Measurements from ENCODE around the gene SHB.

Gene SHB

DNA sequence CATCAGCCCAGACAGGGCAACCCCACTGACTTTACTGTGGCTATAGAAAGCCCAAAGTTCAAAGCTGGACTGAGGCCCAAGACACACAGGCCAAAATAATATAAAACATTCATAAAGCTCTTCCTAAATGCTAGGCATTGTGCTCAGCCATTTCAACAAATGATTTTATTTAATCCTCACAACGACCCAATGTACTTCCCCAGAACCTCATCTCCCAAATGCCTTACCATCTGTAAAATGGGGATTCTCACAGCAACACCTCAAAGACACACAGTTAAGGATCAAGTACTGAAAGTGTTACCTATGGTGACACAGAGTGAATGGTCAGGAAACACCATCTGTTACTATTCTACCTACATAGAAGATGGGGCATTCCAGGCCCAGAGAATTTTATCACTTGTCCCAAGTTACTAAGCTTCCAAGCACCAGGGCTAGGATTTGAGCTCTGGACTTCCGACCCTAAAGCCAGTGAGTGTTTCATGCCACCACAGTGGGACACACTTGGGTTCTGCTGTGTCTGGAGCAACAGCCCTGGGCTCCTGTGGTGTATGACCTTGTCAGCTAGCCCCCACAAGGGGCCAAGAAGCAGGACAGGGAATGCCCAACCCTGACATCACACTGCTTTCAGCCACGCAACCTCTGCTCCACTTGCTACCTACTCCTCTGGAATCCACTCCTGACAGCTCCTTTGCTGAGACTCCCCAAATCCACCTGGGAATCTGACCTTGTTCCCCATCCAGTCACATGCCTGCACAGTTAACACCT, 15.1 kb downstream of the SHB start:
- Histone ChIP-seq H3K14ac (ENCODE audit: low read length) (no peak overlapping the region), H3K4me3 (ENCODE audit: low read length in 2 of 2) (no peak overlapping the region), H2BK15ac (ENCODE audit: low read length) (no peak overlapping the region), H4K8ac (ENCODE audit: low read depth, low read length) (no peak overlapping the region), H3K27me3 (ENCODE audit: control insufficient read depth in 3 of 3, insufficient read depth in 3 of 3, low read depth in 1 of 3, low read length in 3 of 3) (no peaks in the 10 kb centered on the region), H3K18ac (ENCODE audit: low read length) (no peak overlapping the region), H4K91ac (ENCODE audit: low read depth, low read length, poor library complexity) (no peak overlapping the region), H3K9me3 (replicated peaks in 1 of 2; ENCODE audit: control insufficient read depth in 2 of 2, insufficient read depth in 1 of 2, low read depth in 1 of 2, low read length in 2 of 2) (no peaks in the 10 kb centered on the region), H2BK5ac (ENCODE audit: low read length) (no peak overlapping the region), H3K79me1 (ENCODE audit: low read depth, low read length) (no peaks in the 10 kb centered on the region), H3K9ac (ENCODE audit: low read depth, low read length, poor library complexity) (peak overlapping the region; percentile 4), H2BK12ac (ENCODE audit: low read length) (no peak overlapping the region), H2BK120ac (ENCODE audit: low read depth, low read length) (no peak overlapping the region), H3K4me1 (ENCODE audit: control insufficient read depth in 2 of 2, insufficient read depth in 1 of 2, low read depth in 1 of 2, low read length in 2 of 2) (peaks cover 0 to 4% of the 10 kb centered on the region in 2 donors), H3K23ac (ENCODE audit: low read depth, low read length, poor library complexity) (no peak overlapping the region), H3K4me2 (ENCODE audit: insufficient read depth, low read length, poor library complexity, severe bottlenecking) (no peak overlapping the region), H3K27ac (replicated peaks; ENCODE audit: low read length) (no peak overlapping the region), H2AFZ (ENCODE audit: low read length) (no peak overlapping the region), H3K36me3 (replicated peaks in 1 of 2; ENCODE audit: control insufficient read depth in 2 of 2, insufficient read depth in 2 of 2, low read length in 2 of 2) (no peaks in the 10 kb centered on the region), H3K4ac (ENCODE audit: low read length) (no peak overlapping the region), H2AK5ac (ENCODE audit: low read depth, low read length) (no peak overlapping the region)
- no peak for DNase-seq (ENCODE audit: low spot score)
- no CpG with 5 or more reads among the region's 3 CpGs for WGBS, 2 donors (ENCODE audit: extremely low coverage in 2 of 2, insufficient read length in 2 of 2, insufficient replicate concordance in 1 of 2)

DNA sequence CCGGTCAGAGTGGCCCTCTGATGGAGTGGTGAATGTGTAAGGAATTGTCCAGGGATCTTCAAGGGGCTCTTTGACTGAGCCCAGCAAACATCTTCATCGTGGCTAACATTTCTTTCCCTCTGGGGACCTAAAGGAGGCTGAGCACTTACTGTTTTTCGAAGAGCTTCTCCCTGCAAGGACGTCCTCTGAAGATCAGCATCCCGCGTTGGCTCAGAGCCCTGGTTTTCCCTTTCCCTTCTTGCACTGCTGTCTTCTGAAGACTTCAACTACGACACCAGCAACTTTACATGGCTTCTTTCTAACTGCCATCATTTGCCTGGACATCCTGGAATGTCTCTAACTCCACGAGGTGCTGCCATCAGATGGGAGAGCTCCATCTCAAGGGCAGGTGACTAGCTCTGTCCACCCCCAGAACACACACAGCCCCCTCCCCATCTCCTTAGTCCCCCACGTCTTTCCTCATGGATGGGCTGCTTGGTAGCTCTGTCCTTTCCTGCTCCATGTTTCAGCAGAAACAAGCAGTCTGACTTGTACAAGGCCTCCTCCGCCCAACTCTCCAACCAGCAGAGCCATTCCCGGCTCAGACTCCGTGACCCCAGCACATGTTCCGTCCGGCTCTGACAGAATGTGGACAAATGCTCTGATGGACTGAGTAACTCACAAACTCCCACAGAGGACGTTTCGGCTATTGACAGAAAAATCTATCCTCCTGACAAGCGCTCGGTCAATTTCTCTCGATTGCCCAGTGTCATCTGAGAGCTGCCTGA, 17.1 kb downstream of the SHB start:
- peak overlapping the region; percentile 35 for H2BK15ac ChIP-seq (ENCODE audit: low read length)
- peak overlapping the region; percentile 42 for H3K18ac ChIP-seq (ENCODE audit: low read length)
- H2BK5ac ChIP-seq (ENCODE audit: low read length): no peak overlapping the region
- DNase-seq (ENCODE audit: low spot score): no peak
- H3K23ac ChIP-seq (ENCODE audit: low read depth, low read length, poor library complexity): no peak overlapping the region
- H4K8ac ChIP-seq (ENCODE audit: low read depth, low read length): no peak overlapping the region
- H3K79me1 ChIP-seq (ENCODE audit: low read depth, low read length): no peaks in the 10 kb centered on the region
- no peak overlapping the region for H3K4ac ChIP-seq (ENCODE audit: low read length)
- H3K27ac ChIP-seq (replicated peaks; ENCODE audit: low read length): no peak overlapping the region
- no CpG with 5 or more reads among the region's 19 CpGs for WGBS, 2 donors (ENCODE audit: extremely low coverage in 2 of 2, insufficient read length in 2 of 2, insufficient replicate concordance in 1 of 2)
- H2AFZ ChIP-seq (ENCODE audit: low read length): no peak overlapping the region
- H3K9me3 ChIP-seq (replicated peaks in 1 of 2; ENCODE audit: control insufficient read depth in 2 of 2, insufficient read depth in 1 of 2, low read depth in 1 of 2, low read length in 2 of 2): no peaks in the 10 kb centered on the region
- no peak overlapping the region for H3K14ac ChIP-seq (ENCODE audit: low read length)
- no peak overlapping the region for H4K91ac ChIP-seq (ENCODE audit: low read depth, low read length, poor library complexity)
- H2AK5ac ChIP-seq (ENCODE audit: low read depth, low read length): peak overlapping the region; percentile 49
- no peaks in the 10 kb centered on the region for H3K36me3 ChIP-seq (replicated peaks in 1 of 2; ENCODE audit: control insufficient read depth in 2 of 2, insufficient read depth in 2 of 2, low read length in 2 of 2)
- no peak overlapping the region for H3K4me3 ChIP-seq (ENCODE audit: low read length in 2 of 2)
- H2BK12ac ChIP-seq (ENCODE audit: low read length): no peak overlapping the region
- no peak overlapping the region for H3K4me2 ChIP-seq (ENCODE audit: insufficient read depth, low read length, poor library complexity, severe bottlenecking)
- no peak overlapping the region for H3K9ac ChIP-seq (ENCODE audit: low read depth, low read length, poor library complexity)
- no peak overlapping the region for H2BK120ac ChIP-seq (ENCODE audit: low read depth, low read length)
- H3K4me1 ChIP-seq (ENCODE audit: control insufficient read depth in 2 of 2, insufficient read depth in 1 of 2, low read depth in 1 of 2, low read length in 2 of 2): peaks cover 9 to 11% of the 10 kb centered on the region in 2 donors
- H3K27me3 ChIP-seq (ENCODE audit: control insufficient read depth in 3 of 3, insufficient read depth in 3 of 3, low read depth in 1 of 3, low read length in 3 of 3): no peaks in the 10 kb centered on the region

DNA sequence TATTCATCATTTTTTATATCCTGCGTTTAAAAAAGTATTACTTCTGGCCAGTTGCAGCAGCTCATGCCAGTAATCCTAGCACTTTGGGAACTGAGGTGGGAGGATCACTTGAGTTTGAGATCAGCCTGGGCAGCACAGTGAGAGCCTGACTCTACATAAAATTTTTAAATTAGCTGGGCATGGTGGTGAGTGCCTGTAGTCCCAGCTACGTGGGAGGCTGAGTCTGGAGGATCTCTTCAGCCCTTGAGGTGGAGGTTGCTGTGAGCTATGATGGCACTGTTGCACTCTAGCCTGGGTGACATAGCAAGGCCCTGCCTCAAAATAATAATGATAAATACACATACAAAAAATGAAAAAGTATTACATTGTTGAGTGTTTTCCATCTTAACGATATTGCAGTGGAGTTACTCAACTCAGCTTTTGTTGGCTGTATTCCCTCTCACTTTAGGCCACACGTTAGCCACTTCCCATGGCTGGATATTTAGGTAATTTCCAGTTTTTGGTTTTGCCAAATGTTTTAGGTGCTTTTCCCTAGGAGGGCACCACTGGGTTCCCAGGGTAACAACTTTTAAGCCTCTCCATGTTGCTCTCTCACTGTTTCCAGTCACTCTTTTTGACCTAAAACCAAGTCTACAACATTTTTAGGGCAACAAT, 20.6 kb downstream of the SHB start:
- Histone ChIP-seq H3K14ac (ENCODE audit: low read length) (no peak overlapping the region), H2BK15ac (ENCODE audit: low read length) (no peak overlapping the region), H3K9ac (ENCODE audit: low read depth, low read length, poor library complexity) (no peak overlapping the region), H3K79me1 (ENCODE audit: low read depth, low read length) (no peaks in the 10 kb centered on the region), H3K27me3 (ENCODE audit: control insufficient read depth in 3 of 3, insufficient read depth in 3 of 3, low read depth in 1 of 3, low read length in 3 of 3) (no peaks in the 10 kb centered on the region), H2AFZ (ENCODE audit: low read length) (peak overlapping the region; percentile 86), H2AK5ac (ENCODE audit: low read depth, low read length) (no peak overlapping the region), H3K23ac (ENCODE audit: low read depth, low read length, poor library complexity) (no peak overlapping the region), H3K4me3 (ENCODE audit: low read length in 2 of 2) (no peak overlapping the region), H4K91ac (ENCODE audit: low read depth, low read length, poor library complexity) (no peak overlapping the region), H2BK120ac (ENCODE audit: low read depth, low read length) (no peak overlapping the region), H3K18ac (ENCODE audit: low read length) (no peak overlapping the region), H3K4me2 (ENCODE audit: insufficient read depth, low read length, poor library complexity, severe bottlenecking) (no peak overlapping the region), H3K36me3 (replicated peaks in 1 of 2; ENCODE audit: control insufficient read depth in 2 of 2, insufficient read depth in 2 of 2, low read length in 2 of 2) (no peaks in the 10 kb centered on the region), H4K8ac (ENCODE audit: low read depth, low read length) (no peak overlapping the region), H3K4ac (ENCODE audit: low read length) (no peak overlapping the region), H2BK12ac (ENCODE audit: low read length) (no peak overlapping the region), H3K9me3 (replicated peaks in 1 of 2; ENCODE audit: control insufficient read depth in 2 of 2, insufficient read depth in 1 of 2, low read depth in 1 of 2, low read length in 2 of 2) (no peaks in the 10 kb centered on the region), H2BK5ac (ENCODE audit: low read length) (no peak overlapping the region), H3K4me1 (ENCODE audit: control insufficient read depth in 2 of 2, insufficient read depth in 1 of 2, low read depth in 1 of 2, low read length in 2 of 2) (peaks cover 10 to 13% of the 10 kb centered on the region in 2 donors), H3K27ac (replicated peaks; ENCODE audit: low read length) (no peak overlapping the region)
- no peak for DNase-seq (ENCODE audit: low spot score)
- no CpG with 5 or more reads among the region's 4 CpGs for WGBS, 2 donors (ENCODE audit: extremely low coverage in 2 of 2, insufficient read length in 2 of 2, insufficient replicate concordance in 1 of 2)
